ENCODE data around the gene HECW1.
"Not testable (repeated sequence)": the region's sequence is repeated elsewhere in the genome, so short reads cannot be mapped to it uniquely, and the experiment has no call there.

Gene HECW1

DNA sequence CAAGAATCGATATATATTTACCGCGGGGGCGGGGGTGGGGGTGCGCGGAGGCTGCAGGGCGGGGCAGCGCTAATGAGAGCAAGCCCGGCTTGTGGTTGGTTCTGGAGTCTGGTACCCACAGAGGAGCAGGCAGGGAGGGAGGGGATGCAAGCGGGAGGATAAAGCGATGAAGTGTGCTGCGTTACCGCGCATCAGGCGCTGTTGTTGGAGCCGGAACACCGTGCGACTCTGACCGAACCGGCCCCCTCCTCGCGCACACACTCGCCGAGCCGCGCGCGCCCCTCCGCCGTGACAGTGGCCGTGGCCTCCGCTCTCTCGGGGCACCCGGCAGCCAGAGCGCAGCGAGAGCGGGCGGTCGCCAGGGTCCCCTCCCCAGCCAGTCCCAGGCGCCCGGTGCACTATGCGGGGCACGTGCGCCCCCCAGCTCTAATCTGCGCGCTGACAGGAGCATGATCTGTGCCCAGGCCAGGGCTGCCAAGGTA is at the start of gene HECW1:
HECW1 (plus strand) TSS at position 189 of the 482 bp plus-strand sequence. CDS start 131,259 bp downstream, outside the sequence.
- no peak for DNase-seq

- no peak for DNase-seq
Measured at GRCh38 chr7:43071604-43072003, 40.8 kb upstream of the HECW1 start.

DNA sequence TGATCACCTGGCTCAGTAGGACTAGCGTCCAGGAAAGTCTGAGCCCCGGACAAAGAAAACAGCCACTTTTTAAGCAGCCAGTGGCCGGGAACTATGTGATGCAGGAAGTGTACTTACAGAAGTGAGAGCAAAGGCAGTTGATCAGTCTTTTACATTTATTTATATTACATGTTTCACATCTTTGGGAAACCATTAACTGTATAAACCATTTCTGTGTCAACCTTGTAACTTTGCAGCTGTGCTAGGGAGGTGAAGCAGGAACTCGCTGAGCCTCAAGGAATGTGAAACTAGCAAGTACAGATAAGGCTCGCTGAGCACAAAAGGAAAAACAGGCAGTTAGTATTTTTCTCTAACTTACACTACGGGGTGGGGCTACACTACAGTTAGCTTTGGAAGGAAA is 39.9 kb upstream of the HECW1 start:
- DNase-seq, result no peak

DNA sequence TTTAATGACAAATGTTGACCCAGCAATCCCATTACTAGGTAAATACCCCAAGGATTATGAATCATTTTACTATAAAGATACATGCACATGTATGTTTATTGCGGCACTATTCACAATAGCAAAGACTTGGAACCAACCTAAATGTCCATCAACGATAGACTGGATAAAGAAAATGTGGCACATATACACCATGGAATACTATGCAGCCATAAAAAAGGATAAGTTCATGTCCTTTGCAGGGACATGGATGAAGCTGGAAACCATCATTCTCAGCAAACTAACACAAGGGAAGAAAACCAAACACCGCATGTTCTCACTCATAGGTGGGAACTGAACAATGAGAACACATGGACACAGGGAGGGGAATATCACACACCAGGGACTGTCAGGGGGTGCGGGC is 38.6 kb upstream of the HECW1 start:
- not testable (repeated sequence) for DNase-seq

- no peak for DNase-seq
Measured at GRCh38 chr7:43076189-43076605, 36.2 kb upstream of the HECW1 start.

GRCh38 chr7:43076606-43077005 is 35.8 kb upstream of the HECW1 start:
- no peak for DNase-seq

DNA sequence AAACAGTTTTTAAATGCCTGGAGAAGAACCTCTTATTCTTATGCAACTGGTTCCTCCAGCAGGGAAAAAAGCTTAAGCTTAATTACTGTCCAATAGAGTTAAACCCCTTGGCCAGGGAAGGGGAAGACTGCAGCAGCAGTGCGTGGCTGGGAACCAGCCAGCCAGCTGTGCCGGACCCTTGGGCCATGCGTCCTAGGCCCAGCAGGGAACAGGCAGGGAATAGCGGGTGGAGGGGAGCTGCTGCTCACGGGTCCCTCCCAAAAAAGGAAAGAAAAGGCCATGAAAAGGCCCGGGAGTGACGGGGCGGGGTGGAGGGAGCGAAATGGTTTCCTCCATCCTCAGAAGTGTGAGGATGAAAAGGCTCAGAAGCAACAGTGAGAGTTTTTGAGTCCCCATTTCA is 35.2 kb upstream of the HECW1 start:
- DNase-seq, result no peak

DNA sequence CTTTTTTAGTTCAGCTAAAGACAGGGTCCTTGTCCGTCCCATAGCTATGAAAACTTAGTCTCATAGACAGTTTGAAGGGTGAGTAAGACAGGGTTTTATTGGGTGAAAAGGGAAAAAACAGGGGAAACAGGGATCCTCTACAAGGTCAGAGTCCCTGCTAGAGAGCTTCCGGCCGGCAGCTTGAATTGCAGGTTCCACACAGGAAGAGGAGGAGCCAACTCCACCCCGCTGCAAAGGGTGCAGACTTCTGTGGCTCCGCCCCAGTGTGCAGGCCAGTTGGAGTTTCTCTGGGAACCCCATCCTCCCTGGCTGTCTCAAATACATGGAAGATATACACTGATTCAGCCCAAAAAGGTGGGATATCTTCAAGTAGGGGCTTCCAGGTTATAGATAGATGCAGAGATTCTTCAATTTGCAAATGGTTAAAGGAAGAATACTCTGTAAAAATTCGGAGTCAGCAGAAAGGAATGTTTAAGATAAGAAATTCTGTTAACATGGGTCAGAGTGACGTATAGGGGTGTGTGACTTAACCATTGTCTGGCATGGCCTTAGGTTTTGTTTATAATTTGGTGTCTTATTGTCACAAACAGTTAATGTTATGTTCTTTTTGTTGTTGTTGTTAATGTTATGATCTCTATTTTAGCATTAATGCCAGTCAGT is 34.6 kb upstream of the HECW1 start:
- DNase-seq, result no peak

- no peak for DNase-seq
Measured at GRCh38 chr7:43078794-43079193, 33.7 kb upstream of the HECW1 start.

GRCh38 chr7:43081603-43082002 is 30.8 kb upstream of the HECW1 start:
- no peak for DNase-seq

DNA sequence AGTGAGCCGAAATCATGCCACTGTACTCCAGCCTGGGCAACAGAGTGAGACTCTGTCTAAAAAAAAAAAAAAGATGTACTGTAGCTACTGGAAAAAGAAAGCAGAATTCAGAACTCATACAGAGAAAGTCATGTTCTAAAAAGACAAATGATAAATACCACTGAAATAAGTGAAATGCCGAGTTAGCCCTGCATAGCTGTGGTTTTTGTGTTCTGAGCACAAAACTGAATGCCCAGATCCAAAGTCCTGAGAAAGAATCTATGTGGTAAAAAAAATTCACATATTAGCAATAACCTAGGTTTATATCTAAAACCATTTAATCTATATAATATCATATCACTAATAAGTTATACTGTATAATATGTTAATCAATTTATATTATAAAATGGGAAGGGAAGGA is 29.3 kb upstream of the HECW1 start:
- DNase-seq, result no peak

- no peak for DNase-seq
Measured at GRCh38 chr7:43085017-43085416, 27.4 kb upstream of the HECW1 start.

DNA sequence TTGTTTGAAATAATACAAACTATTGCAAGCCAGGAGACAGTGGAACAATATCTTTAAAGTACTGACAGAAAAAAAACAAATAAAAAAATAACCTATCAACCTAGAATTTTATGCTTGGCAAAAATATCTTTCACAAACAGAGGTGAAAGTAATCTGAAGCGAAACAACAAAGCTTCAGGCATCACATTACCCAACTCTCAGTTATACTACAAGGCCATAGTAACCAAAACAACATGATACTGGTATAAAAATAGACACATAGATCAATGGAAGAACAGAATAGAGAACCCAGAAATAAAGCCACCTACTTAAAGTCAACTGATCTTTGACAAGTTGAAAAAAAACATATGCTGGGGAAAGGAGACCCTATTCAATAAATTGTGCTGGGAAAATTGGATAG is 26.5 kb upstream of the HECW1 start:
- DNase-seq, result no peak

DNA sequence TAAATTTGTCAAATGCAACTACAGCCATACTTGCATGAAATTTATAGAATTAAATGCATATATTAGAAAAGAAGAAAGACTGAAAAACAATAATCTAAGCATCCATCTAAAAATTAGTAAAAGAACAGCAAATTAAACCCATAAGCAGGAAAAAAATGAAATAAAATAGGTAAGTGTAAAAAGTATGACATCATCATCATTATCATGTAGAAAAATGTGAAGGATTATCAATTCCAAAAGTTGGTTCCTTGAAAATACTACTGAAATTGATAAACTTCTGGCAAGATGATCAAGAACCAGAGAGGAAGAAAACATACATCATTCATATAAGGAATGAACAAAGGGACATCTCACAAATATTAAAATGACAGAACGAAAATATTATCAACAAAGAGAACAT is 19.6 kb upstream of the HECW1 start:
- DNase-seq, result no peak

- no peak for DNase-seq
Measured at GRCh38 chr7:43096875-43097274, 15.6 kb upstream of the HECW1 start.

- no peak for DNase-seq
Measured at GRCh38 chr7:43099750-43100149, 12.7 kb upstream of the HECW1 start.

DNA sequence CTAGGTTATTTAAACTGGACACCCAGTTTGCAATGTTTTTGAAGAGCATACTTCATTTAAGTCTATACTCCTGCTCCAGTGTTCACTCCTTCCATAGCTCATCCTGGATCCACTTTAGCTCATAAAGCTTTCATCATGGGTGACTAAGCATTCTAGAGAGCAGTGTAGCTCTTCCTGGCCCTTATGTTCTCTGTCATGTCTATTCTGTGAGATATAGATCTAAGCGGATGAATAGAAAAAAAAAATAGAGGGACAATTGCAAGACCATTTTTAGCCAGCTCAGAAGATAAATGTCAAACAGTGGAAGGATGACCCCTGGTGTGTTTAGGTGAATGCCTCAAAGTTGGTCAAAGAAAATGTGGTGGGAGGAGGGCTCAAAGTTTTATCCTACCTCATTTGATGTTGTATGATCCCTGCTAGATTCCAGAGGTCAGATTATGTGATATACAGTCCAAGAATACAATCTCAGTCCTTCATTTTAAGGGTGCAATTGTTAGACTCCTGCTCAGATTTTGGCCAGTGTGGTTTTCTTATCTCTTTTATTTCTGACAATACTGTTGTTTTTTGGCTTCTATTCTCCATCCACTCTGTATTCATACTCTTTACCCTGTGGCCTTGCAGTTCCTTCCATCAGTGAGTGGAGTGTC is 7.5 kb upstream of the HECW1 start:
- no peak for DNase-seq

DNA sequence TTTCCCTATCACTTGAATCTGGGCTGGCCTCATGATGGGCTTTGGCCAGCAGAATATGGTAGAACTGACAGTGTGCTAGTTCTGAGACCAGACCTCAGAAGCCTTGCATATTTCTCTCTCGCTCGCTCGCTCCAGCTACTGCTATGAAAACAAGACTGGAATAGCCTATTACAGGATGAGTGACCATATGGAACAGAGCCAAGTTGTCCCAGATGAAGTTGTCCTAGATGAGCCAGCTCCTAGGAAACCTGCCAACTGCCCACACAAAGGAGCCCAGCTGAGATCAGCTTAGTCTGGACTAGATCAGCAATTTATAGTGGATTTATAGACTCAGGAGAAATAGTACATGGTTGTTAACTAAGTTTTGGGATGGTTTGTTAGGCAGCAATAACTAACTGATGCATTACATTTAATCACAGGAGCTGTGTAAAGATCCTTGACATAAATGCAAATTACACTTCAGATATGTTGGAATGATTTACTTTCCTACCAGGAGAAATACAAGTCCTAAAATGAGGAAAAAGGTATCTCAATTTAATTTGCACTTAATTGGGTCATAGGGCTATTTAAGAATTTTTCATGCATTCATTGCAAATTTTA is 6.8 kb upstream of the HECW1 start:
- no peak for DNase-seq

- DNase-seq, result peak; percentile 44
Measured at GRCh38 chr7:43108255-43109011, 4.0 kb upstream of the HECW1 start.

GRCh38 chr7:43110791-43111535 is 1.5 kb upstream of the HECW1 start:
- DNase-seq, result no peak

DNA sequence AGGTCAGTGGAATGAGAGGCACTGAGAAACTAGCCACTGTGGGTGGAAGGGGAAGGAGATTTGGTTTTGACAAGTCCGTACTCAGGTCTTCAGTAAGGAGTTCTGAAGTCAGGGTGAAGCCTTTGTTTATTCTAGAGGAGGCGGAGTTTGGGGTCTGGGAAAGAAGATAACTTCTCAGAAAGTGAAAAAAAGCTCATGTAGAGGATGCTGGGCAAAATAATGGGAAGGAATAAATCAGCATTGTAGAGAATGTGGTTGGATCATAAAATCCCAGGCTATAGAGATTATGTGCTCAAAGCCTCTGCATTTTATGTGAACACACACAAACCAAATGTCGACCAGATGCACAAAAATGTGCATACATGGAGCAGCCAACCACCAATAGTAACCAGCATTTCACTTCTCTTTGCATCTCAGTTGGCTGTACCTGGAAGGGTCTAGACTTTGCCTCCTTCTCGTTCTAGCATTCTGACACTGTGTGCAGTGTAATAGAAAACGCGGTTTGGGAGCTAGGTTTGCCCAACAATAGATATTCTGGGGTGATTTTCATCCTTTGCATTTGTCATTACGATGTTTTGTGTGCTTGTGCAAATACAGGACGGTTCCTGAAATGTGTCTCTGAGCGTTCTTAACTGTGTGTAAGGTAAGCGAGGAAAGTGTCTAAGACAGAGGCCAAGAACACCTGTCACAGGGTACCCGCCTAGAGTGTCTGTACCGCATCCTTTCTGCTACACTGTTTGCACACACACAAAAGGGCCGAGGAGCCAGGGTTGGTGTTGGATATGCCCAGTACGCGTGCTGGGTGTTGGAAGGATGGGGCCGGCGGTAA is 603 bp upstream of the HECW1 start:
- no peak for DNase-seq

Measured in DMS153 (cell line).